NB4 (cell line): ENCODE measurements around the gene CCDC88C.

ENCODE experiments used
- CTCF ChIP-seq: IDR thresholded peaks from one replicate; pipeline ENCODE4 v1.5.1; 2012; ENCODE audit warnings: low read depth, low read length
- POLR2A ChIP-seq: IDR thresholded peaks from 2 replicates; pipeline ENCODE4 v1.6.1; 2011; ENCODE audit warnings: mild to moderate bottlenecking; ENCODE audit not compliant: insufficient read length; ENCODE audit errors: extremely low read depth

GRCh38 chr14:91415794-91416743, 1.6 kb downstream of the CCDC88C start:
- TF ChIP-seq CTCF: no peak
- TF ChIP-seq POLR2A: no peak
